Hippocampal formation (tissue), 2 donors: Measurements from ENCODE around the gene CBR3.

Experiments used
- DNase-seq, 2 donors: peaks; one replicate each; lab custom pipeline; 2025; lab: John Stamatoyannopoulos, UW

CBR3 gene

GRCh38 chr21:36155603-36156338, 20.9 kb downstream of the CBR3 start:
- DNase-seq = no peak

GRCh38 chr21:36156339-36156814, 21.5 kb downstream of the CBR3 start:
- peak; percentile 98 to 100 for DNase-seq

- no peak for DNase-seq
Observed at GRCh38 chr21:36156815-36157670, 22.2 kb downstream of the CBR3 start, which contains the start of gene DOP1B. TSS of gene DOP1B (plus strand) at chr21:36156824. CDS start at chr21:36164734, 7,910 bp downstream.

GRCh38 chr21:36159356-36159921, 24.6 kb downstream of the CBR3 start:
- no peak for DNase-seq

DNA sequence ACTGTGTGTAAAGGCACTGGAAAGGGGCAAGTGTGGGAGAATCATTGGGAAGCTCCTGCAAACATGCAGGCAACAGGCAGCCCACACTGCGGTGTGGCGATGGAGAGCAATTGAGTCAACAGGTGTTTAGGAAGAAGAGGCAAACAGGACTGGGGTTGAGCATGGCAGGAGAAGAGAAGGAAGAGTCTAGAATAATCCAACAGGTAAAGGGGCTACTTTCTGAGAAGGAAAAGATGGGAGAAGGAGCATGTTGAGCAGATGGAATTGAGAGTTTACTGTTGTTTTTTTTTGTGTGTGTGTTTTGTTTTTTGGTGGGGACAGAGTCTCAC, 25.9 kb downstream of the CBR3 start:
- no peak for DNase-seq

DNA sequence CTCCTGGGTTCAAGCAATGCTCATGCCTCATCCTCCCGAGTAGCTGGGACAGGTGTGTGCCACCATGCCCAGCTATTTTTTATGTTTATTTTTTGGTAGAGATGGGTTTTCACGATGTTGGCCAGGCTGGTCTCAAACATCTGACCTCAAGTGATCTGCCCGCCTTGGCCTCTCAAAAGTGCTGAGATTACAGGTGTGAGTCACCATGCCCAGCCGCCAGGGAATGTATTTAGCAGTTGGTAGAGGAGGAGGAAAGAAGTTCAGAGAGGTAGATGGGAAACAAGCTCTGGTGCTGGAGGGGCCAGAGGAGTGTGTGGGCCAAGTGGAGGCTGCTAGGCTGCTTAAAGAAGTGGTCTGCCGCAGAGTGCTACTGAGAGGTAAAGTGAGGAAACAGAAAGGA, 27.8 kb downstream of the CBR3 start:
- no peak for DNase-seq

GRCh38 chr21:36163750-36164741, 29.2 kb downstream of the CBR3 start:
- DNase-seq = no peak

GRCh38 chr21:36165356-36165755, 30.5 kb downstream of the CBR3 start:
- no peak for DNase-seq

DNA sequence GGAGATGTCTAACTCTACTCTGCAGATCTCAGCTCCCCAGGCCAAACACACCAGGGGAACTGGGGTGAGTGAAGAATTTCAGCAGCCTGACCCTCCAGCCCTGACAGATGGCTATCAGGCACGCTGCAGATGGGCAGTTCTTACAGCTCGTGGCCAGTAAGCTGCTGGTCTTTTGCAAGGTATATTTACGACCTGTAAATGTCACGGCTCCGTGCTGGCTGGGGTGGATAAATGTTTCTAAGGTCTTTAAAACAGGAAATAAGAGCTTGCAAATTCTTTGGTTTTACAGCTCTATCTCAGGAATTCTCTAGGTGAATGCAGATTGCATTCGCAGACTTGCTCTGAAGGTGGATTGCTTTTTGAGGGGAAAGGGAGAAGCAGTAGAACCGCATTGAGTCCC, 31.8 kb downstream of the CBR3 start:
- no peak for DNase-seq

- DNase-seq = no peak
Observed at GRCh38 chr21:36167541-36167940, 32.7 kb downstream of the CBR3 start.

DNA sequence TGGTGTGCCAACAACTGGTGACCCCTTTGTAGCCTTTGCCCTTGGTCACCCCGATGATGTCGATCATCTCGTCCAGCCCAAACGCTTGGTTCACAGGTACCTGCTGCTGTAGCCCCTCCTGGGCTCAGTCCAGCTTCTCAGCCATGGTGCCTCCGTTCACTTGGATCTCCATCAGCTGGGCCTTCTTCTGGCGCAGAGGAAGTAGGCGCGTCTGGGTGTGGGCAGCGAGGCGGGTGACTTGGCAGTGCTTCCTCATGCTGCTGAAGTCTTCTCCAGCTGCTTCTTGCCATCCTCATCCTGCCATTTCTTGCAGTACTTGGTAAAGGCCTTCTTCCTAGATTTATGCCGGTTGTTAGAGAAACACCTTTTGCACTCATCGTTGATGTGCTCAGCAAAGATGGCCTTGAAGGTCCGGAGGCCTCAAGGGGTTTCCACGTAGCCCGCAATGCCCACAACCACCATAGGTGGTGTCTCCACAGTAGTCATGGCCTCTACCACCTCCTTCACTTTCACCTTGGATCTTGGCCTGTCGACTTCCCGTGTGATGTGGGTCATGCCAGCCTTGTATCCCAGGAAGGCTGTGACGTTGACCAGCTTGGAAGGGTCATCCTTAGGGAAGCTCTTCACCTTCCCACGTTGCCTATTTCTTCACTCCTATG, 34.7 kb downstream of the CBR3 start:
- no peak for DNase-seq

DNA sequence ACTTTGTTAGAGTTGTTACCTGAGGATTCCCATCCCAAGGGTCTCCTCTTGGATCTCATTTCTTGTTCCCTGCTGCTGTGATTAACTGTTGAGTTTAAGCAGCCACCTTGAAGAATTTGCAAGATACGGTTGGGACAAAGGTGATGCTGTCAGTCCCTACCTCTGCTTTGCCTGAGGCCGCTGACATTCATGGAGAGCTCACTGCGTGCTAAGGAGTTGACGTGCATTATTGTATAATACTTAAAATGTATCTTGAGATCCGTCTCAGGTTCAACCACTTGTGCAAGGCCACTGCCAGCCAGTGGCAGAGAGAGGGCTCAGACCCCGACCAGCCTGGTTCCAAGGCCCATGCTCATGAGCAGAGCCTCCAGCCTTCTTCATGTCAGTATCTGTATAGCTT, 35.9 kb downstream of the CBR3 start:
- DNase-seq = no peak

GRCh38 chr21:36171336-36171735, 36.5 kb downstream of the CBR3 start:
- DNase-seq = no peak

DNA sequence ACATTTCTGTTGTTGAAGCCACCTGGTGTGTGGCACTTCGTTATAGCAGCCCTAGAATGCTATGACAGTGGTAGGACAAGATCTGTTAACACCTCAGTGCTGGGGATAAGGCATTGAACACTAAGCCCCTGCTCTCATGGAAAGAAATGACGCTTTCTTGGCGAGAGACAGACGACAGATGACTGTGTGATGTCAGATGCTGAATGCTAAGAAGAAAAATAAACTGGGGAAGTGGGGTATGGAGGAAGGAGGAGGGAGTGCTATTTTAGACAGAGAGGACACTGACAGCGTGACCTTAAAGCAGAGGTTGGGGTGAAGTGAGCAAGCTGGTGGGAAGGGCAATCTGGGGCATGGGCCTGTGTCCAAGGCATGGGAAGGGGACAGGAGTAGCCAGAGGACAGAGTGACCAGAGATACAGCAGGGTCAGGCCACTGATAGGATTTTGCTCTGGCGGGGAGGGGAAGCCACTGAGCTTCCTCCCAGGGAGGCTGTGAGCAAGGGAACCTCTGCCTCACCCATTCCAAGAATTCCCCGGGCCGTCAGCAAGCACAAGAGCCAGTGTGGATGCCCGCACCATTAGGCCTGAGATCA, 37.0 kb downstream of the CBR3 start:
- DNase-seq = no peak

DNA sequence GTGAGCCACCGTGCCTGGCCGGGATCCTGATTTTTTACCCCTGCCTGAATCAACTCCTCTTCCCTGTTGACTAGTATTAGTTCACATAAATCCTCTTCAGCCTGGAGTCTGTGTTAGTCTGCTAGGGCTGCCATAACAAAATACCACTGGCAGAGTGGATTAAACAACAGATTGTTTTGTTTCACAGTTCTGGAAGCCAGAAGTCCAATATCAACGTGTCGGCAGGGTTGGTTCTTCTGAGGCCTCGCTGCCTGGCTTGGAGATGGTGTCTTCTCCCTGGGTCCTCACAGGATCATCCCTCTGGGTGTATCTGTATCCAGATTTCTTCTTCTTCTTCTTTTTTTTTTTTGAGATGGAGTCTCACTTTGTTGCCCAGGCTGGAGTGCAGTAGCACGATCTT, 39.9 kb downstream of the CBR3 start:
- no peak for DNase-seq

GRCh38 chr21:36175771-36176565, 41.1 kb downstream of the CBR3 start:
- no peak for DNase-seq

DNA sequence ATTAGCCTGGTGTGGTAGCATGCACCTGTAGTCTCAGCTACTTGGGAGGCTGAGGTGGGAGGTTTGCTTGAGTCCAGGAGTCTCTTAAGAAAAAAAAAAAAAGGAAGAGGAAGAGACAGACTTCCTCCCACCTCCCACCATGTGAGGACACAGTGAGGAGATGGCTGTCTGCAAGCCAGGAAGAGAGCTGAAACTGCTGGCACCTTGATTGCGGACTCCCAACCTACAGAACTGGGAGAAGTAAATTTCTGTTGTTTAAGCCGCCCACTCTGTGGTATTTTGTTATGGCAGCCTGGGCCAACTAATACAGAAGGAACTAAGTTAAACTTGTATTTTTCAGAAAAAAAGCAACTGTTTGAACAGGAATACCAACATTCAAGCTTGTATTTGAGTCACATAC, 43.5 kb downstream of the CBR3 start:
- no peak for DNase-seq

- no peak for DNase-seq
Observed at GRCh38 chr21:36179145-36179544, 44.3 kb downstream of the CBR3 start.

- no peak for DNase-seq
Observed at GRCh38 chr21:36180963-36181362, 46.1 kb downstream of the CBR3 start.
